HG03342 (cell line): ENCODE data around the gene STAG1.
A peak's percentile ranks its signal among the peaks of the same experiment; 100 is the strongest.
"Not testable (repeated sequence)": the region's sequence is repeated elsewhere in the genome, so short reads cannot be mapped to it uniquely, and the experiment has no call there.

Experiments used
- ATAC-seq: cut with Tn5 transposase; IDR thresholded peaks from one replicate; pipeline ENCODE4 v1.9.1; 2021; ENCODE audit warnings: mild to moderate bottlenecking, moderate library complexity; ENCODE audit not compliant: unreplicated experiment

STAG1 gene

GRCh38 chr3:136432685-136433084, 319.5 kb downstream of the STAG1 start:
- ATAC-seq: no peak

GRCh38 chr3:136428167-136428566, 324.0 kb downstream of the STAG1 start:
- ATAC-seq: no peak

GRCh38 chr3:136427236-136427635, 324.9 kb downstream of the STAG1 start:
- ATAC-seq: no peak

GRCh38 chr3:136414476-136414875, 337.7 kb downstream of the STAG1 start:
- no peak for ATAC-seq

GRCh38 chr3:136412307-136412706, 339.9 kb downstream of the STAG1 start:
- no peak for ATAC-seq

GRCh38 chr3:136409549-136409948, 342.6 kb downstream of the STAG1 start:
- ATAC-seq: no peak

- no peak for ATAC-seq
Observed at GRCh38 chr3:136404056-136404455, 348.1 kb downstream of the STAG1 start.

GRCh38 chr3:136396916-136397315, 355.3 kb downstream of the STAG1 start:
- ATAC-seq: no peak

- ATAC-seq: no peak
Observed at GRCh38 chr3:136390574-136390973, 361.6 kb downstream of the STAG1 start.

GRCh38 chr3:136387031-136387430, 365.1 kb downstream of the STAG1 start:
- no peak for ATAC-seq

GRCh38 chr3:136385457-136385856, 366.7 kb downstream of the STAG1 start:
- ATAC-seq: no peak

- no peak for ATAC-seq
Observed at GRCh38 chr3:136381051-136381450, 371.1 kb downstream of the STAG1 start.

- ATAC-seq: no peak
Observed at GRCh38 chr3:136380530-136380929, 371.6 kb downstream of the STAG1 start.

- no peak for ATAC-seq
Observed at GRCh38 chr3:136378011-136378410, 374.2 kb downstream of the STAG1 start.

- no peak for ATAC-seq
Observed at GRCh38 chr3:136377508-136377907, 374.7 kb downstream of the STAG1 start.

GRCh38 chr3:136375800-136376199, 376.4 kb downstream of the STAG1 start:
- ATAC-seq: not testable (repeated sequence)

GRCh38 chr3:136366289-136366688, 385.9 kb downstream of the STAG1 start:
- ATAC-seq: no peak

- peak; percentile 51 for ATAC-seq
Observed at GRCh38 chr3:136353461-136353860, 398.7 kb downstream of the STAG1 start.

GRCh38 chr3:136351905-136352304, 400.3 kb downstream of the STAG1 start:
- no peak for ATAC-seq

GRCh38 chr3:136351351-136351750, 400.8 kb downstream of the STAG1 start:
- ATAC-seq: no peak

GRCh38 chr3:136350557-136350956, 401.6 kb downstream of the STAG1 start:
- ATAC-seq: no peak

GRCh38 chr3:136350132-136350531, 402.0 kb downstream of the STAG1 start:
- no peak for ATAC-seq

- ATAC-seq: no peak
Observed at GRCh38 chr3:136346486-136346885, 405.7 kb downstream of the STAG1 start.
